WTC11 (cell line): ENCODE data around the gene FGF3.

Source experiments
- ATF6 ChIP-seq: sonication (generic); formaldehyde crosslinking; IDR thresholded peaks from 2 replicates; pipeline ENCODE4 v1.8.1; 2023; ENCODE audit warnings: mild to moderate bottlenecking, missing genetic modification reagents
- CTCF ChIP-seq: fragments of 200-600 bp; IDR thresholded peaks from 2 replicates; pipeline ENCODE4 v1.8.0; 2022; ENCODE audit warnings: antibody characterized with exemption
- FOXP4 ChIP-seq: sonication (generic); formaldehyde crosslinking; IDR thresholded peaks from 2 replicates; pipeline ENCODE4 v1.8.0; 2022; ENCODE audit warnings: mild to moderate bottlenecking, missing genetic modification reagents
- NR3C1 ChIP-seq: sonication (generic); formaldehyde crosslinking; conservative IDR thresholded peaks from 2 replicates; pipeline ENCODE4 v1.8.1; 2023; ENCODE audit warnings: low read depth, mild to moderate bottlenecking, missing genetic modification reagents
- ZNF232 ChIP-seq: sonication (generic); formaldehyde crosslinking; IDR thresholded peaks from 2 replicates; pipeline ENCODE4 v1.8.0; 2022; ENCODE audit warnings: mild to moderate bottlenecking, missing genetic modification reagents
- ZNF281 ChIP-seq: sonication (generic); formaldehyde crosslinking; IDR thresholded peaks from 2 replicates; pipeline ENCODE4 v1.8.0; 2023; ENCODE audit warnings: mild to moderate bottlenecking, missing genetic modification reagents

GRCh38 chr11:69760319-69760718, 58.9 kb downstream of the FGF3 start:
- TF ChIP-seq ZNF232 (CRISPR knock-in tag) (no peak), FOXP4 (CRISPR knock-in tag) (no peak), ATF6 (CRISPR knock-in tag) (no peak), NR3C1 (CRISPR knock-in tag) (no peak), ZNF281 (no peak), CTCF (no peak)
